ENCODE results near the gene FAT3. TPM values are rescaled to one million over a fixed set of nuclear protein-coding genes. Genes with fewer than 3 reads are reported as not detected.

Gene FAT3
- total RNA-seq, 1 experiment from 2014 or later, result 0.02 TPM

GRCh38 chr11:92190535-92191206 is 33.9 kb upstream of the FAT3 start:
- TF ChIP-seq CEBPB (IDR thresholded peaks at IDR 0.05; ENCODE audit: low read depth) (no peak), REST (IDR thresholded peaks at IDR 0.05; ENCODE audit: low read depth) (no peak), POLR2A (IDR thresholded peaks at IDR 0.05; ENCODE audit: borderline replicate concordance, extremely low read depth, insufficient read depth, insufficient read length) (no peak), ZNF274 (IDR thresholded peaks at IDR 0.05; ENCODE audit: low read depth, low read length) (no peak), SRF (IDR thresholded peaks at IDR 0.05; ENCODE audit: low read depth) (no peak), ZBTB33 (IDR thresholded peaks at IDR 0.05; ENCODE audit: extremely low read depth, insufficient replicate concordance, low read length) (no peak)
- ATAC-seq, result no peak
- H3K4me2 ChIP-seq (ENCODE audit: low read length), result no peak overlapping the region
- no TSS peak for BruUV-seq (replicated peaks)
- no peak overlapping the region for H2AFZ ChIP-seq (ENCODE audit: low read depth, low read length, poor library complexity, severe bottlenecking)
- H3K27ac ChIP-seq (ENCODE audit: low read depth, low read length), result no peak overlapping the region
- H3K4me1 ChIP-seq (ENCODE audit: control insufficient read depth in 1 of 2, insufficient read depth in 2 of 2, low read length in 2 of 2), result no peaks in the 10 kb centered on the region
- no peak for DNase-seq (ENCODE audit: low read depth, low spot score)
- no peak overlapping the region for H3K9ac ChIP-seq (ENCODE audit: low read length)
- H3K79me2 ChIP-seq (ENCODE audit: insufficient read depth, low read length), result no peaks in the 10 kb centered on the region
- intact Hi-C loops (cut with micrococcal nuclease), result no loop called here
- peaks cover 0 to 14% of the 10 kb centered on the region in 2 experiments; a peak in 3 of 4 replicates for H3K9me3 ChIP-seq (ENCODE audit: control insufficient read depth in 1 of 2, insufficient read depth in 1 of 2, low read depth in 1 of 2, low read length in 2 of 2)
- H3K9me2 ChIP-seq (ENCODE audit: insufficient read depth), result no peaks in the 10 kb centered on the region
- ChIA-PET RAD21 (ENCODE audit: low non-redundant PET in 1 of 2, low total read pairs in 2 of 2, uncharacterized antibody in 2 of 2, unreplicated experiment in 2 of 2) (no interaction called here), POLR2A (no interaction called here), CTCF (no interaction called here)
- no peaks in the 10 kb centered on the region for H3K36me3 ChIP-seq (ENCODE audit: control insufficient read depth in 1 of 2, insufficient read depth in 2 of 2, low read length in 2 of 2)
- H4K20me1 ChIP-seq (ENCODE audit: insufficient read depth), result no peaks in the 10 kb centered on the region
- H3K4me3 ChIP-seq (replicated peaks in 1 of 2; ENCODE audit: low read depth in 1 of 2, low read length in 2 of 2), result no peak overlapping the region
- H3K27me3 ChIP-seq (ENCODE audit: insufficient read depth, low read length), result no peaks in the 10 kb centered on the region
